K562 (cell line): ENCODE measurements around the gene TMEM203. TPM values are rescaled to one million over a fixed set of nuclear protein-coding genes. Genes with fewer than 3 reads are reported as not detected.

Experiments used
- CHD4 ChIP-seq: fragments of 200-600 bp; sonication (generic); IDR thresholded peaks from 3 replicates; pipeline ENCODE4 v1.6.1; 2012; ENCODE audit warnings: low read depth, mild to moderate bottlenecking, mixed read lengths, low read length, inconsistent platforms; ENCODE audit not compliant: insufficient read depth, insufficient replicate concordance, poor library complexity, severe bottlenecking
- CTCFL ChIP-seq: IDR thresholded peaks from 2 replicates; pipeline ENCODE4 v1.6.1; 2011; ENCODE audit warnings: borderline replicate concordance, low read depth, mild to moderate bottlenecking, moderate library complexity, low read length; ENCODE audit not compliant: insufficient read depth, poor library complexity, severe bottlenecking
- HOMEZ ChIP-seq: fragments of 250-450 bp; sonication (Bioruptor Pico); IDR thresholded peaks from 2 replicates; pipeline ENCODE4 v1.4.0; 2020; ENCODE audit warnings: mild to moderate bottlenecking, moderate library complexity
- MAFK ChIP-seq: IDR thresholded peaks from 2 replicates; pipeline ENCODE4 v1.6.1; 2011; ENCODE audit warnings: low read length, improper control_type of control experiment
- NFIC ChIP-seq: fragments of 450-650 bp; IDR thresholded peaks from 2 replicates; pipeline ENCODE4 v1.6.1; 2017; ENCODE audit warnings: mild to moderate bottlenecking, inconsistent platforms
- NFIX ChIP-seq: fragments of 250-450 bp; sonication (Bioruptor Pico); IDR thresholded peaks from 2 replicates; pipeline ENCODE4 v1.4.0; 2020; ENCODE audit warnings: low read depth, mild to moderate bottlenecking, moderate library complexity
- PCBP2 ChIP-seq: fragments of 200-400 bp; formaldehyde crosslinking; IDR thresholded peaks from 2 replicates; pipeline ENCODE4 v1.6.1; 2018; ENCODE audit warnings: low read length, low read depth, mild to moderate bottlenecking, moderate library complexity; ENCODE audit not compliant: poor library complexity, severe bottlenecking
- PHF21A ChIP-seq: fragments of 450-650 bp; IDR thresholded peaks from 2 replicates; pipeline ENCODE4 v1.6.1; 2017; ENCODE audit warnings: low read depth, borderline replicate concordance
- POLR2H ChIP-seq: IDR thresholded peaks from 2 replicates; pipeline ENCODE4 v1.6.1; 2016; ENCODE audit warnings: missing genetic modification characterization, low read depth, mild to moderate bottlenecking, control low read depth, missing compliant biosample characterization, moderate library complexity
- PYGO2 ChIP-seq: fragments of 450-650 bp; IDR thresholded peaks from 2 replicates; pipeline ENCODE4 v1.6.1; 2016; ENCODE audit warnings: mild to moderate bottlenecking, missing genetic modification characterization, moderate library complexity, missing compliant biosample characterization
- SETDB1 ChIP-seq: IDR thresholded peaks from one replicate; pipeline ENCODE4 v1.6.1; 2012; ENCODE audit warnings: low read length, control low read depth, inconsistent platforms
- SNIP1 ChIP-seq: fragments of 450-650 bp; IDR thresholded peaks from 2 replicates; pipeline ENCODE4 v1.7.1; 2017; ENCODE audit warnings: low read depth, mild to moderate bottlenecking
- STAT5A ChIP-seq: IDR thresholded peaks from 2 replicates; pipeline ENCODE4 v1.6.1; 2012; ENCODE audit warnings: low read length, inconsistent platforms, borderline replicate concordance
- THRAP3 ChIP-seq: fragments of 450-650 bp; IDR thresholded peaks from 2 replicates; pipeline ENCODE4 v1.6.1; 2016; ENCODE audit warnings: mild to moderate bottlenecking, inconsistent platforms, borderline replicate concordance
- ZNF133 ChIP-seq: fragments of 250-450 bp; sonication (Bioruptor Pico); IDR thresholded peaks from 2 replicates; pipeline ENCODE4 v1.4.0; 2020; ENCODE audit warnings: mild to moderate bottlenecking
- ZNF143 ChIP-seq: sonication (generic); formaldehyde crosslinking; IDR thresholded peaks from 2 replicates; pipeline ENCODE4 v1.9.0; 2022; ENCODE audit warnings: mild to moderate bottlenecking, missing genetic modification reagents
- ZNF511 ChIP-seq: sonication (generic); formaldehyde crosslinking; IDR thresholded peaks from 2 replicates; pipeline ENCODE4 v1.8.0; 2022; ENCODE audit warnings: mild to moderate bottlenecking, missing genetic modification reagents
- ZNF551 ChIP-seq: fragments of 250-450 bp; sonication (Bioruptor Pico); IDR thresholded peaks from 2 replicates; pipeline ENCODE4 v1.5.0; 2021; ENCODE audit warnings: mild to moderate bottlenecking, moderate library complexity
- ZNF717 ChIP-seq: fragments of 250-450 bp; sonication (Bioruptor Pico); IDR thresholded peaks from 2 replicates; pipeline ENCODE4 v1.5.0; 2021
- polyA plus RNA-seq, 8 experiments: library from polyadenylated mRNA; depleted of rRNA in 4 of 8; stranded (reverse) in 5 of 8; unstranded in 3 of 8; fragments of >200 nt; fragmentation: Nextera tagmentation in 2 of 8; fragmentation: Illumina TruSeq in 1 of 8; extraction: Ambion mirVana in 2 of 8; extraction: Trizol in 1 of 8; gene quantifications; 2 replicates each; pipeline versions ENCODE4 v1.2.1 to v1.2.3, GENCODE V29; 2011 to 2014; ENCODE audit warnings: inconsistent platforms in 1 of 8, missing spikeins in 1 of 8
- total RNA-seq, 7 experiments: library from RNA; depleted of rRNA in 6 of 7; stranded (reverse); fragments of >200 nt in 6 of 7; fragmentation: Illumina TruSeq in 2 of 7; extraction: Trizol in 2 of 7; gene quantifications; 2 replicates each; pipeline versions ENCODE4 v1.2.1 to v1.2.3, GENCODE V29; 2011 to 2021; ENCODE audit warnings: low replicate concordance in 1 of 7
- TF ChIP-seq, protein P1 (sequence below): fragments of 250-450 bp; sonication (Bioruptor Pico); IDR thresholded peaks from 2 replicates; pipeline ENCODE4 v1.5.0; 2021; ENCODE audit warnings: mild to moderate bottlenecking, borderline replicate concordance

Gene TMEM203
- total and polyA plus RNA-seq, 9 of the 15 experiments (the other 6 are each of a cell fraction or from before 2014, with no cell fraction given), result 8.8 to 59.5 (median 37.6) TPM

- no peak for TF ChIP-seq MAFK
- TF ChIP-seq STAT5A, result no peak
- no peak for TF ChIP-seq ZNF551 (CRISPR knock-in tag)
- no peak for TF ChIP-seq THRAP3
- TF ChIP-seq, protein P1, sequence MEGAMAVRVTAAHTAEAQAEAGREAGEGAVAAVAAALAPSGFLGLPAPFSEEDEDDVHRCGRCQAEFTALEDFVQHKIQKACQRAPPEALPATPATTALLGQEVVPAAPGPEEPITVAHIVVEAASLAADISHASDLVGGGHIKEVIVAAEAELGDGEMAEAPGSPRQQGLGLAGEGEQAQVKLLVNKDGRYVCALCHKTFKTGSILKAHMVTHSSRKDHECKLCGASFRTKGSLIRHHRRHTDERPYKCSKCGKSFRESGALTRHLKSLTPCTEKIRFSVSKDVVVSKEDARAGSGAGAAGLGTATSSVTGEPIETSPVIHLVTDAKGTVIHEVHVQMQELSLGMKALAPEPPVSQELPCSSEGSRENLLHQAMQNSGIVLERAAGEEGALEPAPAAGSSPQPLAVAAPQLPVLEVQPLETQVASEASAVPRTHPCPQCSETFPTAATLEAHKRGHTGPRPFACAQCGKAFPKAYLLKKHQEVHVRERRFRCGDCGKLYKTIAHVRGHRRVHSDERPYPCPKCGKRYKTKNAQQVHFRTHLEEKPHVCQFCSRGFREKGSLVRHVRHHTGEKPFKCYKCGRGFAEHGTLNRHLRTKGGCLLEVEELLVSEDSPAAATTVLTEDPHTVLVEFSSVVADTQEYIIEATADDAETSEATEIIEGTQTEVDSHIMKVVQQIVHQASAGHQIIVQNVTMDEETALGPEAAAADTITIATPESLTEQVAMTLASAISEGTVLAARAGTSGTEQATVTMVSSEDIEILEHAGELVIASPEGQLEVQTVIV (CRISPR knock-in tag), result no peak
- TF ChIP-seq PYGO2 (tag), result no peak
- TF ChIP-seq NFIX (CRISPR knock-in tag), result no peak
- no peak for TF ChIP-seq PCBP2
- TF ChIP-seq CHD4, result no peak
- TF ChIP-seq SNIP1, result no peak
- no peak for TF ChIP-seq NFIC
- no peak for TF ChIP-seq HOMEZ
- TF ChIP-seq ZNF133 (CRISPR knock-in tag), result no peak
- no peak for TF ChIP-seq SETDB1
- TF ChIP-seq ZNF143, result no peak; the same call in 1 of the 2 replicates
- TF ChIP-seq ZNF511 (CRISPR knock-in tag), result no peak; the same call in 1 of the 2 replicates
- no peak for TF ChIP-seq PHF21A
- no peak for TF ChIP-seq ZNF717 (CRISPR knock-in tag)
- peak; percentile 91; the same call in 1 of the 2 replicates for TF ChIP-seq POLR2H (tag)
- TF ChIP-seq CTCFL, result no peak
Measured at GRCh38 chr9:137241490-137242268, 36.2 kb upstream of the TMEM203 start (continued).
